Lung microvascular endothelial cell (primary cell): Measurements from ENCODE around the gene MYO10. TPM values are rescaled to one million over a fixed set of nuclear protein-coding genes. Genes with fewer than 3 reads are reported as not detected.

ENCODE experiments used
- DNase-seq, 2 donors: peaks; one replicate each; pipeline versions ENCODE4 v3.0.0 to v3.0.0-alpha.2; 2010; ENCODE audit warnings: low read depth in 2 of 2
- total RNA-seq: library from RNA; depleted of rRNA; stranded (reverse); fragments of >200 nt; gene quantifications from 2 replicates; pipeline ENCODE4 v1.2.1, GENCODE V29; 2014

Gene MYO10
- total RNA-seq, 1 donor from 2014 or later, result 59.5 TPM

- no peak for DNase-seq
These were observed 8.0 kb upstream of the MYO10 start for GRCh38 chr5:16943846-16944678.

GRCh38 chr5:16937503-16938161, 1.5 kb upstream of the MYO10 start:
- DNase-seq, result no peak

DNA sequence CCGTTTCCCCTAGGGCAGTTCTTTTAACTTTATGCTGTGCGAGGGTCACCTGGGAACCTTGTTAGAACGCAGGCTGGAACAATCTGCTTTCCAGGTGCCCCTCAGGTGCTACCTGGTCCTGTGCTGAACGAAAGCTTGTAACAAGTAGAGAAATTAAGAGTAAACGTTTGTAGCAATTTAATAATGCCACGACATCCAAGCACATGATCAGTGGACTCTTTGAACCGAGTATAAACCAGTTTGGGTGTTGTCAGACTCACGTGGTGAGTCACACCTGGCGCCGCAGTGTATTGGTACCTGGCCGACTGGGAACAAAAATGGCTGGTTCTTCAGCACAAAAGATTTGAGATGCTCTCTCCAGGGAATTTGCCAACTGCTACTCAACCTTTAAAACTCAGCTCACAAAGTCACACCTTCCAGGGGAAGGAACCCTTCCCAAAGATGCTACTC, 926 bp upstream of the MYO10 start:
- no peak for DNase-seq

DNA sequence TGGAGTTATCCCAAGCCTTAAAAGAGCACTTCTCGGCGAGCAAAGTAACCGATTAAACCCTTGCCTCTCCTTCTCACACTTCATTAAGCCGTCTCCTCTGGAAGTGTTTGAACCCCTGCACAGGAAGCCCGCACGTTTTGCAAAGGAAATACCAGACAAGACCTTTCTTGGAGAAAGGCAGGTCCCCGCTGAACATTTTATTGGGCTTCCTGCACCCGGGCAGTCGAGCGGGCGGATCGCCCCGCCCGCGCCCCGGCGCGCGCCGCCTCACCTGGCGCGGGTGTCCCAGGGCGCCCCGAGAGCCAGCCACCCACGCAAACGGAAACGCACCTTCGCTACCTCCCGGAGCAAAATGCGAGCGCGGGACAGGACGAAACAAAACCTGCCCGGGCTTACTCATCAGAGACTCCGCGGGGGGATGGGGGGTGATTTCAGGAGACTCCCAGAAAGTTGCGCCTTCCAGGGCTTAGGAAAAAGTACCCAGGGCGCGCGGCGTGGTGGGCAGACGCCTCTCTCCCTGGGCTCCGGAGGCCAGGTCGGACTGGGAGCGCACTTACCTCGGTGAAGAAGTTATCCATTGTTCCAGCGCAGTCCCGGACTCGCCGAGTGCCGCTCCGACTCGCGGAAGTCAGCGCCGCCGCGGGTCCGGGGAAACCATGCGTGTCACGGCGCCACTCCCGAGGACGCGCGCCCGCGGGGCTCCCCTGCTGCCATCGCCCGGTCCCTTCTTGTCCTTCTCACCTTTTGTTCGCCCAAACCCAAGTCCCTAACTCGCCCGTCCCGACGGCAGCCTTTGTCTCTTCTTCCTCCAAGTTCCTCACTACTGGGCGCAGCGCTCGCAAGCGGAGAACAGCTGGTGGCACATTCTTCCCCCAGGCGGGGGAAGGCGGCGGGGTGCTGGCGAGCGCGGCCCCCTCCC, 598 bp downstream of the MYO10 start:
- peak; percentile 48 to 49 for DNase-seq

DNA sequence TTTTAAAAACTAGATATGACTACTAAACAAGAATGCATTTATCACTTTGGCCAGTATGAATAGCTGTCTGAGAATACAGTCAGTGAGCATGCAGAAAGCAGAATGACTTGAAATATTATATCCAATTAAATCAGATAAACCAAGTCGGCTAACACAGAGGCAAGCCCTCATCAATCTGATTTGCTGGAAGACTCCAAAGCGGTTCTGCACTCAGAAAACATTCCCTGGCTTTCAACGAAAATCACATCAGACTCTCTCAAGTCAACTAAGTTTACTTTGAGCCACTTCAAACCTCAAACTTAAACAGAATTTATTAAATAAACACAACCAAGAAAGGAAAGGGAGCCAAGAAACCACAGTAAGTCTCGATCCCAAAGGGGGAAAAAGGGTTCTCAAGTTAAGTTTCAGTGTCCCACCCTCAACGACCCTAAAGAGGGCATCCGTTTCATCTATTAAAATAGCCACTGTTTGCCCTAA, 1.4 kb downstream of the MYO10 start:
- peak; percentile 40 to 52 for DNase-seq

GRCh38 chr5:16934123-16934522, 2.0 kb downstream of the MYO10 start:
- peak; percentile 82 to 83 for DNase-seq

DNA sequence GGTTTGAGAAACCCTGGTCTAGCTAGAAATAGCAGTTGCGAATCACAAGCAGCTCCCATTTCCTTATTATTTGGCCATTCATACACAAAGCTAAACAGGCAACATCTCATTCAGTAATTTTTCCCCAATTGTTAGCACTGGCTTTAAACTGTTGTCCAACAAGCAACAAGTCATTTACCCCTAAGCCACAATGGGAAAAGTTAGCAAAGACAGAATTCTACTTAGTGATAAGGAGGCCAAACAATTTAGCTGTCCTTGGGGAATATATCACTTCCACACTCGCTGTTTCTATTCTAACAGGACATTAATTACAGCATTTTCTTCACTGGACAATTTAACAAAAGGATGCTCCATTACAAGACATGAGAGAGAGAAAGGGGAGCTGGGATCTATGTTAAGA, 2.8 kb downstream of the MYO10 start:
- no peak for DNase-seq

DNA sequence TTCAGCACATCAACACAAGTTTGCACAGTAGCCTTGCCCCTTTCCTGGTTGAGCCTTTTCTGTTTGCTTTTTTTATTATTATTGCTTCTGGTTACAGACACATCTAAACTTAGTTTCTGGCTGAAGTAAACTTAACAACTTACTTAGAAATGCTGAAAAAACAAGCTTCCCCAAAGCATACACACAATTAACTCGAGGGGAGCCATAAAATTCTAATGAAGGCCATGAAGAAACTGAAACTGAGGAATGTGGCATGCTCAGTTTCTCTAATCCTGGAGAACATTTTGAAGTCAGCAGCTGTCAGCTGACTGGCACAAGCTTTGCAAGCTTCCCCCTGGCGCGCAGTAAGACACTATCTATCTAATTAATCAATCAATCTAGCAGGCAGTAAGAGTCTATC, 3.7 kb downstream of the MYO10 start:
- DNase-seq, result no peak

- DNase-seq, result peak in 1 of 2 donors; percentile 61
These were observed 4.6 kb downstream of the MYO10 start for GRCh38 chr5:16931334-16932110.

- no peak for DNase-seq
These were observed 5.6 kb downstream of the MYO10 start for GRCh38 chr5:16930496-16930895.

DNA sequence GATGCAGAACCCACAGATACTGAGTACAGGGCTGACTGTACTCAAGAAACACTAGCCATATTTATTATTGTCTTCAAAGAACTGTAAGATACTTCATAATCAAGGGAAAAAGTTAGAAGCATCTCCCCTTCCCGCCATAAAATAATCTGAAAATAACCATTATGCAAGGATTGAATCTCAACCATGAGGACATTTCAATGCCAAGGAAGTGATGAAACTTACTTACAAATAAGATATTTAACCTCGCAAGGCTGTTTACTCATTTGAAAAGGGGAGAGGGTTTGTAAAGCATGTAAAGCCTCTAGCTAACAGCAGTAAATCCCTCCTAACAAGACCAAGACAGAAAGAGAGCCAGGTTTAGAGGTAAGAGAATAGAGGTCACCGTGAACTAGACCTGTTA, 6.3 kb downstream of the MYO10 start:
- DNase-seq, result no peak

- DNase-seq, result no peak
These were observed 6.7 kb downstream of the MYO10 start for GRCh38 chr5:16929347-16929746.

DNA sequence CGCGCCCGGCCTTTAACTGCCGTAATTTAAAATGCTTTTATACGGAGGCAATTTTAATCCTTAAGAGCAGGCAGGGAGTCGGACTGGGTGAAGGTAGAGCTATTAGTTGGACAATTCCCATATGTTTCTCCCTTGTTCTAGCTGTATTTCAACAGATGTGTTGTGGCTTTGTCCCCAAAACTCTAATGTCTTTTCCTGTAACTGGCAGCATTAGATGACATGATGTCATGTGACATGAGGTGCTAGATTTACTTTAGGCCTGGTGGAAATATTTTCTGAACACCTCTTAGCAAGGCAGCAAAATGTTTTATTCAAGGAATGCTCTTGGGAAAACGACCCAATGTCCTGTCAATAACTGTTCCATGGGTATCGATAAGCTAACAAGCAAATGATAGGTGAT, 8.5 kb downstream of the MYO10 start:
- DNase-seq, result no peak

DNA sequence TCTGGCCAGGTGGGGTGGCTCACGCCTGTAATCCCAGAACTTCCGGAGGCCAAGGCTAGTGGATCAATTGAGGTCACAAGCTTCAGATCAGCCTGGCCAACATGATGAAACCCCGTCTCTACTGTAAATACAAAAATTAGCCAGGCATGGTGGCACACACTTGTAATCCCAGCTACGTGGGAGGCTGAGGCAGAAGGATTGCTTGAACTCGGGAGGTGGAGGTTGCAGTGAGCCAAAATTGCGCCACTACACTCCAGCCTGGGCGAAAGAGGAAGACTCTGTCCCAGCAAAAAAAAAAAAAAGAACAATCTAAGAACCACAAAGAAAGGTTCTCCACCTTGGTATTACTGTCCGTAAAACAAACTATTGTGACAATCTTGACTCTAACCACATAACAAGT, 9.7 kb downstream of the MYO10 start:
- no peak for DNase-seq

DNA sequence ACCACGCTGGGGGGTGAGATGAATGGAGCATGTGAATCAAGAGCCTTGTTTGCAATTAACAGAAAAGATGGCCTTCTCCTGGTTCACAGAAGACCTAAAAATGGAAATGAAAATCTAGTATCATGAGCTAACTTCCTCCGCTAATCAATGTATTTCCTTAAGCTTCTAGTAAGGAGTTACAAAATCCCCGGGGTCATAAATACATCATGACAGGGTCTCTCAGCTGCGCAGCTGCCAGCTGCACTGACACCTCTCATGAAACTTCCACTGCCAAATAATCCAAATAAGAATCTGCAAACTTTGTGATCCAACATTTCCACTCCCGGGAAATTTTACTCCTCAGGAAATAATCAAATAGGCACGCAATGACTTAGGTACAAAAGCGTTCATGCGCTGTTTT, 11.9 kb downstream of the MYO10 start:
- peak in 1 of 2 donors; percentile 89 for DNase-seq

DNA sequence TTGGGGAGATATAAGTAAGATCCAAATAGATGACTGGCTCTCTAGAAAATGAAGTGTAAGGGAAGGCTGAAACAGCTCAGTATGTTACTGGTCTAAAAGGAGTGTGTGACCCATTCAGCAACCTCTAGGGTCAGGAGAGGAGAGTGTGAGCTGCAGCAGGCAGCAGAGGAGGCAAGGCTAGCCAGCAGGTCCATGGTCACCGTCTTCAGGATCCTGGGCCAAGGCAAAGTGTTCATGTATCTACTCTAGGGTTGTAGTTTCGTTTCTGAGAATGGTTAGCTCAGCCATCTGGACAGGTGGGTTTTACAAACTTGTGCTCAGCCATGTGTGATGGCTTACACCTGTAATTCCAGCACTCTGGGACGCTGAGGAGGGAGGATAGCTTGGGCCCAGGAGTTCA, 13.7 kb downstream of the MYO10 start:
- no peak for DNase-seq

- DNase-seq, result no peak
These were observed 14.9 kb downstream of the MYO10 start for GRCh38 chr5:16921211-16921610.

- DNase-seq, result no peak
These were observed 15.8 kb downstream of the MYO10 start for GRCh38 chr5:16920109-16920816.

DNA sequence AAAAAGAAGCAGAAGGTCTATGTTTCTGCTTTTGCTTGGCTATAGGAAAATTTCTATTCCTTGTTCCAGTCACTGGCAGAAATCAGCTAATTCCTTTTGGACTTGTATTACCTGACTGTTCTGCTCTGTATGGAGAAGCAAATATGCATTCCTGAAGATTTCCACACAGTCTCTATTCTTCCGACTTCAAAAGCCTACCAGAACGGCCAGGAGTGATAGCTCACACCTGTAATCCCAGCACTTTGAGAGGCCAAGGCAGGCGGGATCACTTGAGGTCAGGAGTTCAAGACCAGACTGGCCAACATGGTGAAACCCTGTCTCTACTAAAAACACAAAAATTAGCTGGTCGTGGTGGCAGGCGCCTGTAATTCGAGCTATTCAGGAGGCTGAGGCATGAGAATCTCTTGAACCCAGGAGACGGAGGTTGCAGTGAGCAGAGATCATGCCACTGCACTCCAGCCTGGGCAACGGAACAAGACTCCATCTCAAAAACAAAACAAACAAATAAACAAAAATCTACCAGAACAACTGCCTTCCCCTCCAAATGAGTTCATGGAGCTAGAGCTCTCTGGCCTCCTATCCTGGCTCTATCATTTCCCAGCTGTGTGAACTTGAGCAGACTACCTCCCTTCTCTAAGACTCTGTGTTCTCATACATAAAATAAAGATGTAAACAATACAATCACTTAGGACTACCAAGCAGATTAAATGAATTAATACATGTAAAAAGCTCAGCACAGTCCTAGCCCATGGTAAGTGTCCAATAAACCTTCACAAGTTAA, 17.0 kb downstream of the MYO10 start:
- DNase-seq, result no peak

DNA sequence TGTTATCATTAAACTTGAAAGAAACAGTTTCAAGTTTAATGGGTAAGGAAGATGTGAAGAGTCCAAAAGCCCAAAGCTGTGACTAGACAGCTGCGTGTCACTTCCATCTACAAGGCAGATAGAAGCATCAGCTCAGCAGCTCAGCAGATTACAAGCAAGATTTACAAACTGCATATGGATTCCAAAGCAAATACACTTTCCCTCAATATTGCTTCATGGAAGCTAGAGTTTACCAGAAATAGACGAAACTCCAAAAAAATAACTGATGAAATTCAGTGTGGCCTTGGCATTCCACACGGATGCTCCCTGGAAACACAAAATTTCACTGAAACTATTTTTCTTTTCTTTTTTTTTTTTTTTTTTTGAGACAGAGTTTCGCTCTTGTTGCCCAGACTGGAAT, 17.9 kb downstream of the MYO10 start:
- DNase-seq, result no peak
